Ovary (tissue), 3 donors: Measurements from ENCODE around the gene RFX8.

Experiments used
- CTCF ChIP-seq, 3 donors: fragments of 450-650 bp in 2 of 3; fragments of 200-600 bp in 1 of 3; IDR thresholded peaks; one replicate each; pipeline versions ENCODE4 v1.5.1 to v1.8.0; 2016 to 2022; ENCODE audit warnings: antibody characterized with exemption in 3 of 3, mild to moderate bottlenecking in 1 of 3
- POLR2A ChIP-seq: fragments of 450-650 bp; IDR thresholded peaks from one replicate; pipeline ENCODE4 v1.6.1; 2017; ENCODE audit warnings: antibody characterized with exemption, mild to moderate bottlenecking, moderate library complexity
- donor health status: DM: no; HTN: no; CAD: no.

- no peak for TF ChIP-seq POLR2A
- no peak for TF ChIP-seq CTCF (IDR thresholded peaks at IDR 0.05)
These were observed 59.0 kb downstream of the RFX8 start for GRCh38 chr2:101415884-101416283.
